LNCAP (cell line): ENCODE data around the gene ADISSP.

Source experiments
- TF ChIP-seq, protein P1 (sequence below): fragments of 450-650 bp; IDR thresholded peaks from 2 replicates; pipeline ENCODE4 v1.5.1; 2017; ENCODE audit warnings: mild to moderate bottlenecking

ADISSP gene

DNA sequence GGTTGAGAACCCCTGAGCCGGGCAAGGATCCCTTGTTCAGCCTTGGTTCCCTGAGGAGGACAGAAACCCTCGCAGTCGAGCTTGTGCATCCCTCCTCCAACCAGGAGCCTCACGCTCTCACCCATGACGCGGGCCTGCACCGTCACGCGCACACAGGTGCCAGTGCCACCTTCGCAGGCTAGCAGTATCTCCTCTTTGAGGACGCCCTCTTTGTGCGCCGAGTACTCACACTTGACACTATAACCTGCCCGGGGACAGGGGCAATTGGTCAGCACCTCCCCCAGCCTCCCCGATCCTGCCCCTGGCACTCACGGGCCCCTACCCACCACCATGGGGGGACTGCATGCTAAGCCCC, 13.3 kb downstream of the ADISSP start:
- TF ChIP-seq, protein P1, sequence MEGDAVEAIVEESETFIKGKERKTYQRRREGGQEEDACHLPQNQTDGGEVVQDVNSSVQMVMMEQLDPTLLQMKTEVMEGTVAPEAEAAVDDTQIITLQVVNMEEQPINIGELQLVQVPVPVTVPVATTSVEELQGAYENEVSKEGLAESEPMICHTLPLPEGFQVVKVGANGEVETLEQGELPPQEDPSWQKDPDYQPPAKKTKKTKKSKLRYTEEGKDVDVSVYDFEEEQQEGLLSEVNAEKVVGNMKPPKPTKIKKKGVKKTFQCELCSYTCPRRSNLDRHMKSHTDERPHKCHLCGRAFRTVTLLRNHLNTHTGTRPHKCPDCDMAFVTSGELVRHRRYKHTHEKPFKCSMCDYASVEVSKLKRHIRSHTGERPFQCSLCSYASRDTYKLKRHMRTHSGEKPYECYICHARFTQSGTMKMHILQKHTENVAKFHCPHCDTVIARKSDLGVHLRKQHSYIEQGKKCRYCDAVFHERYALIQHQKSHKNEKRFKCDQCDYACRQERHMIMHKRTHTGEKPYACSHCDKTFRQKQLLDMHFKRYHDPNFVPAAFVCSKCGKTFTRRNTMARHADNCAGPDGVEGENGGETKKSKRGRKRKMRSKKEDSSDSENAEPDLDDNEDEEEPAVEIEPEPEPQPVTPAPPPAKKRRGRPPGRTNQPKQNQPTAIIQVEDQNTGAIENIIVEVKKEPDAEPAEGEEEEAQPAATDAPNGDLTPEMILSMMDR = no peak

- TF ChIP-seq, protein P1 = no peak
Measured at GRCh38 chr20:3753501-3754275, 13.9 kb downstream of the ADISSP start.

- TF ChIP-seq, protein P1 = peak; percentile 81
Measured at GRCh38 chr20:3753098-3753497, 14.5 kb downstream of the ADISSP start.

- TF ChIP-seq, protein P1 = no peak
Measured at GRCh38 chr20:3752386-3752759, 15.2 kb downstream of the ADISSP start.

DNA sequence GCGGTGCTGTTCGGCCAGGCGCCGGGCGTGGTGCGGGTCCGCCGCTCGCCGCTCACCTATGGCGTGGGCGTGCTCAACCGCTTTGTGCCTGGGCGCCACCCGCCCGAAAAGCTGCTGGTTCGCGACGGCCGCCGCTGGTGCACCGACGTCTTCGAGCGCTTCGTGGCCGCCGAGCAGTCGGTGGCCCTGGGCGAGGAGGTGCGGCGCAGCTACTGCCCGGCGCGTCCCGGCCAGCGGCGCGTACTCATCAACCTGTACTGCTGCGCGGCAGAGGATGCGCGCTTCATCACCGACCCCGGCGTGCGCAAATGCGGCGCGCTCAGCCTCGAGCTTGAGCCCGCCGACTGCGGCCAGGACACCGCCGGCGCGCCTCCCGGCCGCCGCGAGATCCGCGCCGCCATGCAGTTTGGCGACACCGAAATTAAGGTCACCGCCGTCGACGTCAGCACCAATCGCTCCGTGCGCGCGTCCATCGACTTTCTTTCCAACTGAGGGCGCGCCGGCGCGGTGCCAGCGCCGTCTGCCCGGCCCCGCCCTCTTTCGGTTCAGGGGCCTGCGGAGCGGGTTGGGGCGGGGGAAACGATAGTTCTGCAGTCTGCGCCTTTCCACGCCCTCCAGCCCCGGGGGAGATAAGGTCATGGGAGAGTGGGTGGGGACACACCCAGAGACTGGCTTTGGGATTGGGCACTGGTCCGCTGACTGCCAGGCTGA, 15.7 kb downstream of the ADISSP start:
- TF ChIP-seq, protein P1 = no peak

- TF ChIP-seq, protein P1 = no peak
Measured at GRCh38 chr20:3751305-3751674, 16.3 kb downstream of the ADISSP start.

DNA sequence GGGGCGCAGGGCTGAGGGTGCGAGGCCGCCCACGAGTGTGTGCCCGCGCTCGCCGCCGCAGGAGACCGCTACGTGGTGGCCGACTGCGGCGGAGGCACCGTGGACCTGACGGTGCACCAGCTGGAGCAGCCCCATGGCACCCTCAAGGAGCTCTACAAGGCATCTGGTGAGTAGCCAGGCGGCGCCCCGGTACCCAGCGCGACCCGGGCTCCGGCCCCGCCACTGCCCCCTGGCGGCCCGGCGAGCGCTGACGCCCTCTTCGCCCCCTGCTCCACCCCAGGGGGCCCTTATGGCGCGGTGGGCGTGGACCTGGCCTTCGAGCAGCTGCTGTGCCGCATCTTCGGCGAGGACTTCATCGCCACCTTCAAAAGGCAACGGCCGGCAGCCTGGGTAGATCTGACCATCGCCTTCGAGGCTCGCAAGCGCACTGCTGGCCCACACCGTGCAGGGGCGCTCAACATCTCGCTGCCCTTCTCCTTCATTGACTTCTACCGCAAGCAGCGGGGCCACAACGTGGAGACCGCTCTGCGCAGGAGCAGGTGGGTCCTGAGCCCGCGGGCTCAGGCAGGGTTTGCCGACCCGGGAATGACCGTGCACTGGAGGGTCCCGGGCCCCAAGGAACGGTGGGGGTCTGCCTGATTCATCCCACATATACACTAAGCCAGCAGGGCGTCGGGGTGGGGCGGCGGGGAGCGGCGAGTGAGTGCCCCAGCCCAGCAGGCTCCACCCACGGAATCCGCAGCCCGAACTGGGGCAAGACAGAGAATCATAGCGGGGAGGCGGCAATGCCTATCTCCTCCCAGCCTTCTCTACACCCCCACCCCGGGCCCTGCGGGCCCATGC, 17.6 kb downstream of the ADISSP start:
- TF ChIP-seq, protein P1 = peak; percentile 84
